ENCODE results near the gene NHLRC2. TPM values are rescaled to one million over a fixed set of nuclear protein-coding genes. Genes with fewer than 3 reads are reported as not detected.

NHLRC2 gene
- total and polyA plus RNA-seq, 2 donors (not counting 3 experiments of a cell fraction or from before 2014, with no cell fraction given): 5.2 to 28.2 TPM

DNA sequence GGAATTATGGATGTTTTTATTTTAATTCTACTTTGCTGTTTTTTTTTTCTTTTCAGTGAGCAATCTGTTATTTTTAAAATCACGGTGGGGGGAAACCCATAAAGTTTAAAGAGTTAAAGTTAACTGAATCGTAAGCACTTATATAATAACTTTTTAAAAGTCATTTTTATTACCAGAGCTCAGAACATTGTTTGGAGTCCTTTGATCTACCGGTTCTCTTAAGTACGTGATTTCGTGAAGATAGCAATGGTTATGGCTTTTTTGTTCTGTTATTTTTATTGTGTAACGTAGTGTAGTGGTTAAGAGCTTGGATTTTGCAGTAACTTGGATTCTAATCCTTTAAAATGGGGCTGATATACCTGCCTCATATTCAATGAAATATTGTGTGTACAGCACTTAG lies 57.4 kb downstream of the NHLRC2 start:
- H3K79me2 ChIP-seq (ENCODE audit: control insufficient read depth, insufficient read depth, low read length): no peaks in the 10 kb centered on the region
- H3K27me3 ChIP-seq (ENCODE audit: control insufficient read depth in 2 of 2, insufficient read depth in 2 of 2, low read length in 2 of 2): no peaks in the 10 kb centered on the region
- ChIA-PET POLR2A (no interaction called here), CTCF (no interaction called here)
- TF ChIP-seq JUN (IDR thresholded peaks at IDR 0.05; ENCODE audit: borderline replicate concordance, insufficient read depth, insufficient read length, low read depth) (no peak), MYC (IDR thresholded peaks at IDR 0.05; ENCODE audit: low read depth, low read length) (no peak), GATA2 (IDR thresholded peaks at IDR 0.05; ENCODE audit: insufficient read depth, insufficient read length, low read depth, low read length) (no peak)
- no peaks in the 10 kb centered on the region for H4K20me1 ChIP-seq (replicated peaks; ENCODE audit: control insufficient read depth, extremely low read depth, insufficient read depth, low read length)
- H3K4me2 ChIP-seq (ENCODE audit: insufficient read depth, low read length): no peak overlapping the region
- H3K4me1 ChIP-seq (ENCODE audit: control insufficient read depth, extremely low read depth, insufficient read depth, low read length): peaks cover 15% of the 10 kb centered on the region
- no peak for DNase-seq (ENCODE audit: low read depth, low spot score)
- H3K36me3 ChIP-seq (ENCODE audit: control insufficient read depth in 2 of 2, extremely low read depth in 1 of 2, insufficient read depth in 2 of 2, low read length in 2 of 2): peaks cover 0 to 2% of the 10 kb centered on the region in 2 experiments
- H3K27ac ChIP-seq (ENCODE audit: insufficient read depth, low read depth, low read length): no peak overlapping the region
- H2AFZ ChIP-seq (ENCODE audit: low read depth, low read length): no peak overlapping the region
- BruUV-seq (replicated peaks): no TSS peak
- no peak overlapping the region for H3K4me3 ChIP-seq (replicated peaks in 1 of 3; ENCODE audit: insufficient read depth in 1 of 3, low read depth in 1 of 3, low read length in 3 of 3)
- H3K9ac ChIP-seq (replicated peaks; ENCODE audit: extremely low read depth, insufficient read depth, low read length): no peak overlapping the region
- H3K9me3 ChIP-seq (replicated peaks; ENCODE audit: control insufficient read depth, insufficient read depth, low read length): no peaks in the 10 kb centered on the region
- no peak for FAIRE-seq
- dilution Hi-C loops (cut with MboI; ENCODE audit: extremely low pct_ligation_motif_present, low sequenced_read_pairs) (no loop called here), intact Hi-C loops (cut with micrococcal nuclease) (no loop called here)
- no peaks in the 10 kb centered on the region for H3K9me1 ChIP-seq (replicated peaks; ENCODE audit: control insufficient read depth, extremely low read depth, insufficient read depth, low read length)

- Histone ChIP-seq H3K27me3 (ENCODE audit: control insufficient read depth in 2 of 2, insufficient read depth in 2 of 2, low read length in 2 of 2) (no peaks in the 10 kb centered on the region), H3K27ac (ENCODE audit: insufficient read depth, low read depth, low read length) (no peak overlapping the region), H3K4me3 (replicated peaks in 1 of 3; ENCODE audit: insufficient read depth in 1 of 3, low read depth in 1 of 3, low read length in 3 of 3) (no peak overlapping the region), H3K79me2 (ENCODE audit: control insufficient read depth, insufficient read depth, low read length) (no peaks in the 10 kb centered on the region), H3K9me3 (replicated peaks; ENCODE audit: control insufficient read depth, insufficient read depth, low read length) (no peaks in the 10 kb centered on the region), H3K36me3 (ENCODE audit: control insufficient read depth in 2 of 2, extremely low read depth in 1 of 2, insufficient read depth in 2 of 2, low read length in 2 of 2) (peaks cover 0 to 2% of the 10 kb centered on the region in 2 experiments), H3K4me1 (ENCODE audit: control insufficient read depth, extremely low read depth, insufficient read depth, low read length) (peaks cover 15% of the 10 kb centered on the region), H2AFZ (ENCODE audit: low read depth, low read length) (no peak overlapping the region), H3K9ac (replicated peaks; ENCODE audit: extremely low read depth, insufficient read depth, low read length) (no peak overlapping the region), H3K9me1 (replicated peaks; ENCODE audit: control insufficient read depth, extremely low read depth, insufficient read depth, low read length) (no peaks in the 10 kb centered on the region), H4K20me1 (replicated peaks; ENCODE audit: control insufficient read depth, extremely low read depth, insufficient read depth, low read length) (no peaks in the 10 kb centered on the region), H3K4me2 (ENCODE audit: insufficient read depth, low read length) (no peak overlapping the region)
- DNase-seq (ENCODE audit: low read depth, low spot score) (no peak), FAIRE-seq (no peak)
- POLR2A ChIA-PET: no interaction called here
- dilution Hi-C loops (cut with MboI; ENCODE audit: extremely low pct_ligation_motif_present, low sequenced_read_pairs) (no loop called here), intact Hi-C loops (cut with micrococcal nuclease) (no loop called here)
- CTCF ChIA-PET: no interaction called here
- BruUV-seq (replicated peaks): no TSS peak
- no peak for TF ChIP-seq POLR2A (IDR thresholded peaks at IDR 0.05; ENCODE audit: low read depth, low read length)
- no peak for TF ChIP-seq EZH2 (IDR thresholded peaks at IDR 0.05; ENCODE audit: borderline replicate concordance, low read depth, low read length, severe bottlenecking)
- TF ChIP-seq, protein P1, sequence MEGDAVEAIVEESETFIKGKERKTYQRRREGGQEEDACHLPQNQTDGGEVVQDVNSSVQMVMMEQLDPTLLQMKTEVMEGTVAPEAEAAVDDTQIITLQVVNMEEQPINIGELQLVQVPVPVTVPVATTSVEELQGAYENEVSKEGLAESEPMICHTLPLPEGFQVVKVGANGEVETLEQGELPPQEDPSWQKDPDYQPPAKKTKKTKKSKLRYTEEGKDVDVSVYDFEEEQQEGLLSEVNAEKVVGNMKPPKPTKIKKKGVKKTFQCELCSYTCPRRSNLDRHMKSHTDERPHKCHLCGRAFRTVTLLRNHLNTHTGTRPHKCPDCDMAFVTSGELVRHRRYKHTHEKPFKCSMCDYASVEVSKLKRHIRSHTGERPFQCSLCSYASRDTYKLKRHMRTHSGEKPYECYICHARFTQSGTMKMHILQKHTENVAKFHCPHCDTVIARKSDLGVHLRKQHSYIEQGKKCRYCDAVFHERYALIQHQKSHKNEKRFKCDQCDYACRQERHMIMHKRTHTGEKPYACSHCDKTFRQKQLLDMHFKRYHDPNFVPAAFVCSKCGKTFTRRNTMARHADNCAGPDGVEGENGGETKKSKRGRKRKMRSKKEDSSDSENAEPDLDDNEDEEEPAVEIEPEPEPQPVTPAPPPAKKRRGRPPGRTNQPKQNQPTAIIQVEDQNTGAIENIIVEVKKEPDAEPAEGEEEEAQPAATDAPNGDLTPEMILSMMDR (IDR thresholded peaks at IDR 0.05; ENCODE audit: extremely low read depth in 1 of 2, insufficient read depth in 1 of 2, low read depth in 1 of 2, low read length in 2 of 2): no peak
- TF ChIP-seq FOS (IDR thresholded peaks at IDR 0.05; ENCODE audit: borderline replicate concordance, insufficient read depth, low read length): no peak
- no peak for TF ChIP-seq GATA2 (IDR thresholded peaks at IDR 0.05; ENCODE audit: insufficient read depth, insufficient read length, low read depth, low read length)
- TF ChIP-seq JUN (IDR thresholded peaks at IDR 0.05; ENCODE audit: borderline replicate concordance, insufficient read depth, insufficient read length, low read depth): no peak
- TF ChIP-seq POLR2AphosphoS5 (IDR thresholded peaks at IDR 0.05; ENCODE audit: insufficient read depth, low read depth, low read length): no peak
- no peak for TF ChIP-seq MYC (IDR thresholded peaks at IDR 0.05; ENCODE audit: low read depth, low read length)
- TF ChIP-seq, protein P2, sequence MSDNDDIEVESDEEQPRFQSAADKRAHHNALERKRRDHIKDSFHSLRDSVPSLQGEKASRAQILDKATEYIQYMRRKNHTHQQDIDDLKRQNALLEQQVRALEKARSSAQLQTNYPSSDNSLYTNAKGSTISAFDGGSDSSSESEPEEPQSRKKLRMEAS (IDR thresholded peaks at IDR 0.05; ENCODE audit: insufficient read depth, insufficient read length): no peak
These were observed 58.1 kb downstream of the NHLRC2 start for GRCh38 chr10:113912582-113912981.

Data from endothelial cell of umbilical vein (primary cell).